D721Med (cell line): ENCODE measurements around the gene GNG14.
"Not testable (repeated sequence)": the region's sequence is repeated elsewhere in the genome, so short reads cannot be mapped to it uniquely, and the experiment has no call there.

Experiments
- DNase-seq: peaks from one replicate; pipeline ENCODE4 v3.0.0; 2011; ENCODE audit warnings: low spot score; ENCODE audit not compliant: insufficient read length
- FAIRE-seq: peaks from 2 replicates; lab custom pipeline; 2011; peaks lifted over from hg19 to GRCh38; lab: Jason Lieb, UNC
- TF ChIP-seq, protein P1 (sequence below): IDR thresholded peaks from 2 replicates; pipeline ENCODE4 v1.5.1; 2012; ENCODE audit warnings: mild to moderate bottlenecking, control low read depth; ENCODE audit not compliant: insufficient read depth; ENCODE audit errors: missing control alignments

Gene GNG14

DNA sequence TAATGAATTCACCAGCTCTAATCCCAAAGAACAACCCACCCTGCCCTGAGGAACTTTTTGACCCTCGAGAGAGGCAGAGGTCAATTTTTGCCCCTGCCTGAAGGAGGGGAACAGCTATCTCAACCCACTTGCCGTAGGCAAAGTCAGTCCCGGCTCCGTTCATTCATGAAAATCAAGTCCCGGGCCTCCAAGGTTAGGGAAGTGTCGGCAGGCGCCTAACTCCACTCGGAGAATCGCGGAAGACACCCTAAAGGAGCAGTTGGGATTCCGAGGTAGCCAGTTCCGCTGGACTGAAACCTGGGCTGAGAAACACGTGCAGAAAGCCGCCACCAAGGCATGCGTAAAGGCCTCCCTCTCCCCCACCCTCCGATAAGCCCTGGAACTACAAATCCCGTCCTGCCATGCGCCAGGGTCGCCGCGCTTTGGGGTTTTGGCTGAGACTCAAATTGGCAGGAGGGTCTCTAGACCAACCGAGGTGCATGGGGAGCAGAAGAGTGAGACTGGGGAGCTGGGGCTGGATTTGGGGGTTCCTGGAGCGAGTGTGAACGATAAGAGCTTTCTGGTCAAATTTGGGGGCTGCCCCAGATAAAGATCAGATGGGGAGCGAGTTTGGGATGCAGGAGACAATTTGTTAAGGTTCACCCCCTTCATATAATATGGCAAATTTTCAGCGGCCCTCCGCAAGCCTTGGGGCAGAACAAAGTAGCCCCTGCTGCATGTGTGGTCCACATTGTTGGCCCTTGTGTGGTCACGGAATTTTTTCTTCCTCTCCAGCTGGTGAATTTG is 36.0 kb downstream of the GNG14 start, which contains the start of gene TNPO2:
TNPO2 (minus strand) TSS at position 292 of the 786 bp plus-strand sequence. CDS start 2,955 bp downstream, outside the sequence.
- peak; percentile 71 for DNase-seq
- no peak for FAIRE-seq
- TF ChIP-seq, protein P1, sequence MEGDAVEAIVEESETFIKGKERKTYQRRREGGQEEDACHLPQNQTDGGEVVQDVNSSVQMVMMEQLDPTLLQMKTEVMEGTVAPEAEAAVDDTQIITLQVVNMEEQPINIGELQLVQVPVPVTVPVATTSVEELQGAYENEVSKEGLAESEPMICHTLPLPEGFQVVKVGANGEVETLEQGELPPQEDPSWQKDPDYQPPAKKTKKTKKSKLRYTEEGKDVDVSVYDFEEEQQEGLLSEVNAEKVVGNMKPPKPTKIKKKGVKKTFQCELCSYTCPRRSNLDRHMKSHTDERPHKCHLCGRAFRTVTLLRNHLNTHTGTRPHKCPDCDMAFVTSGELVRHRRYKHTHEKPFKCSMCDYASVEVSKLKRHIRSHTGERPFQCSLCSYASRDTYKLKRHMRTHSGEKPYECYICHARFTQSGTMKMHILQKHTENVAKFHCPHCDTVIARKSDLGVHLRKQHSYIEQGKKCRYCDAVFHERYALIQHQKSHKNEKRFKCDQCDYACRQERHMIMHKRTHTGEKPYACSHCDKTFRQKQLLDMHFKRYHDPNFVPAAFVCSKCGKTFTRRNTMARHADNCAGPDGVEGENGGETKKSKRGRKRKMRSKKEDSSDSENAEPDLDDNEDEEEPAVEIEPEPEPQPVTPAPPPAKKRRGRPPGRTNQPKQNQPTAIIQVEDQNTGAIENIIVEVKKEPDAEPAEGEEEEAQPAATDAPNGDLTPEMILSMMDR: no peak

DNA sequence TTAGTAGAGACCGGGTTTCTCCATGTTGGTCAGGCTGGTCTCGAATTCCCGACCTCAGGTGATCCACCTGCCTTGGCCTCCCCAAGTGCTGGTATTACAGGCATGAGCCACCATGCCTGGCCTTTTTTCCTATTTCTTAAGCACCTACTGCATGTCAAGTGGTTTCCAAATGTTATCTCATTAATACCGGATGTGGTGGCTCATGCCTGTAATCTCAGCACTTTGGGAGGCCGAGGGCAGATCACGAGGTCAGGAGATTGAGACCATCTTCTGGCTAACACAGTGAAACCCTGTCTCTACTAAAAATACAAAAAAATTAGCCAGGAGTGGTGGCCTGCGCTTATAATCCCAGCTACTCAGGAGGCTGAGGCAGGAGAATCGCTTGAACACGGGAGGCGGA is 37.8 kb downstream of the GNG14 start:
- FAIRE-seq: not testable (repeated sequence)

GRCh38 chr19:12726988-12727316 is 39.2 kb downstream of the GNG14 start:
- FAIRE-seq (no peak), DNase-seq (no peak)
- TF ChIP-seq, protein P1: no peak

More for the DNA sequence above, 37.8 kb downstream of the GNG14 start:
- not testable (repeated sequence) for DNase-seq

GRCh38 chr19:12727745-12728433 is 40.1 kb downstream of the GNG14 start:
- FAIRE-seq (no peak), DNase-seq (no peak)
- TF ChIP-seq, protein P1: no peak

- TF ChIP-seq, protein P1: no peak
- FAIRE-seq: no peak
- DNase-seq: no peak
These were observed 42.3 kb downstream of the GNG14 start for GRCh38 chr19:12730064-12730463.

DNA sequence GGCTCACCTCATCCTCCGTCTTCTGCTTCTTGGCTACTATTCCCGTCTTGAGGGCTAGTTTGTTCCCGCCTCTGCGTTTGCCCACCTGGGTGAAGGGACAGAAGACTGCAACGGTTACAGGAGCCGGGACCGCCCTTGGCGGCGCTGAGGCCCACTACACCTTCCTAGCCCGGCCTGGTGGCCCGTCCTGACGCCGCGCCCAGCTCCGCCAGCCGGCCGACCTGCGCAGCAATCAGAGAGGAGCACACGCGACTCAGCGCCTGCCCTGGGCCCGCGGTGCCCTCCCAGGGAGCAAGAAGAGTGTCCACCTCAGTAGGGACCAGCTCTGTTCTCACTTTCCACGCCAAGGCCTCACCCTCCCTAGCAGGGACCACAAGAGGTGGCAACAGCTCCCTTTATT is 43.5 kb downstream of the GNG14 start:
- TF ChIP-seq, protein P1: no peak
- DNase-seq (no peak), FAIRE-seq (no peak)

- FAIRE-seq (no peak), DNase-seq (no peak)
- TF ChIP-seq, protein P1: peak; percentile 46
These were observed 45.8 kb downstream of the GNG14 start for GRCh38 chr19:12733369-12734214.
